ENCODE results near the gene CHD5. TPM values are rescaled to one million over a fixed set of nuclear protein-coding genes. Genes with fewer than 3 reads are reported as not detected.

CHD5 gene
- total RNA-seq, 1 experiment from 2014 or later, result 6.1 TPM

DNA sequence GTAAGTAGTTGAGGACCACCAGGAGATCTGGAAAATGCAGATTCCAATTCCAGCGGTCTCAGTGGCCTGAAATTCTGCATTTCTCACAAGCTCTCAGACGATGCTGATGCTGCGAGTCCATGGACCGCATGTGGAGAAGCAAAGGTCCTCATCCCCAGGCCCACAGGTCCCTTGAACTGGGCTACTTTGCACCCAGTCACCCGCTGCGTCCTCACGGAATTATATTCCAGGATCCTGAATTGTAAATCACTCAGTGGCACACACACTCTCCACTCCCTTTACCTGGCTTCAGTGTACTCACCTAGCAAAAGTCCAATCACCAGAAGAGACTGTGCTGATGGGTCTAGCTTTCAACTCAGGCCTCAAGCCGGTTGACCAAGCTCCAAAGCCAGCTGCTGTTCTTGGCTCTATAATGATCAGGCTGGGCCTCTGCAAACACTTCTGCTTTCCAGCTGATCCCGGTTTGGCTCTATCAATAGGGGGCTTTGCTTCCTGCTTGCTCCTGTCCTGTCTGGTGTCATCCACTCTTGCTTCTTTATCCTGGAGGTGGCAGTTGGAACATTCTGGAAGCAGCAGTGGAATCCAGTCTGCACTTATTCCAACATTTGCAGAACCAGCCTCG lies 20.2 kb upstream of the CHD5 start:
- no peak for ATAC-seq
- H3K4me1 ChIP-seq (ENCODE audit: control insufficient read depth in 1 of 2, insufficient read depth in 2 of 2, low read length in 2 of 2), result peaks cover 24 to 47% of the 10 kb centered on the region in 2 experiments
- no peaks in the 10 kb centered on the region for H3K9me2 ChIP-seq (ENCODE audit: insufficient read depth)
- peak overlapping the region; percentile 82 to 96 for H3K4me3 ChIP-seq (replicated peaks in 1 of 2; ENCODE audit: low read depth in 1 of 2, low read length in 2 of 2)
- TF ChIP-seq SIN3A (IDR thresholded peaks at IDR 0.05; ENCODE audit: low read depth) (no peak), CBX3 (IDR thresholded peaks at IDR 0.05; ENCODE audit: low read depth) (no peak), JUND (IDR thresholded peaks at IDR 0.05) (no peak), EZH2 (IDR thresholded peaks at IDR 0.05) (no peak), SP1 (IDR thresholded peaks at IDR 0.05; ENCODE audit: low read depth) (no peak), EZH2phosphoT487 (IDR thresholded peaks at IDR 0.05; ENCODE audit: borderline replicate concordance) (no peak), ELF1 (IDR thresholded peaks at IDR 0.05; ENCODE audit: borderline replicate concordance, low read depth) (no peak), ZNF274 (IDR thresholded peaks at IDR 0.05; ENCODE audit: low read depth, low read length) (no peak), POLR2AphosphoS5 (IDR thresholded peaks at IDR 0.05; ENCODE audit: low read depth, low read length) (no peak), SRF (IDR thresholded peaks at IDR 0.05; ENCODE audit: low read depth) (no peak), EGR1 (IDR thresholded peaks at IDR 0.05; ENCODE audit: low read depth) (no peak), YY1 (IDR thresholded peaks at IDR 0.05; ENCODE audit: extremely low read depth, insufficient replicate concordance, low read depth, low read length) (no peak), ZFX (IDR thresholded peaks at IDR 0.05) (no peak), TCF7L2 (IDR thresholded peaks at IDR 0.05; ENCODE audit: borderline replicate concordance, extremely low read depth, insufficient read depth, insufficient read length) (no peak), POLR2A (IDR thresholded peaks at IDR 0.05; ENCODE audit: borderline replicate concordance, extremely low read depth, insufficient read depth, insufficient read length) (no peak), RAD21 (IDR thresholded peaks at IDR 0.05; ENCODE audit: low read depth) (no peak)
- TF ChIP-seq, protein P1, sequence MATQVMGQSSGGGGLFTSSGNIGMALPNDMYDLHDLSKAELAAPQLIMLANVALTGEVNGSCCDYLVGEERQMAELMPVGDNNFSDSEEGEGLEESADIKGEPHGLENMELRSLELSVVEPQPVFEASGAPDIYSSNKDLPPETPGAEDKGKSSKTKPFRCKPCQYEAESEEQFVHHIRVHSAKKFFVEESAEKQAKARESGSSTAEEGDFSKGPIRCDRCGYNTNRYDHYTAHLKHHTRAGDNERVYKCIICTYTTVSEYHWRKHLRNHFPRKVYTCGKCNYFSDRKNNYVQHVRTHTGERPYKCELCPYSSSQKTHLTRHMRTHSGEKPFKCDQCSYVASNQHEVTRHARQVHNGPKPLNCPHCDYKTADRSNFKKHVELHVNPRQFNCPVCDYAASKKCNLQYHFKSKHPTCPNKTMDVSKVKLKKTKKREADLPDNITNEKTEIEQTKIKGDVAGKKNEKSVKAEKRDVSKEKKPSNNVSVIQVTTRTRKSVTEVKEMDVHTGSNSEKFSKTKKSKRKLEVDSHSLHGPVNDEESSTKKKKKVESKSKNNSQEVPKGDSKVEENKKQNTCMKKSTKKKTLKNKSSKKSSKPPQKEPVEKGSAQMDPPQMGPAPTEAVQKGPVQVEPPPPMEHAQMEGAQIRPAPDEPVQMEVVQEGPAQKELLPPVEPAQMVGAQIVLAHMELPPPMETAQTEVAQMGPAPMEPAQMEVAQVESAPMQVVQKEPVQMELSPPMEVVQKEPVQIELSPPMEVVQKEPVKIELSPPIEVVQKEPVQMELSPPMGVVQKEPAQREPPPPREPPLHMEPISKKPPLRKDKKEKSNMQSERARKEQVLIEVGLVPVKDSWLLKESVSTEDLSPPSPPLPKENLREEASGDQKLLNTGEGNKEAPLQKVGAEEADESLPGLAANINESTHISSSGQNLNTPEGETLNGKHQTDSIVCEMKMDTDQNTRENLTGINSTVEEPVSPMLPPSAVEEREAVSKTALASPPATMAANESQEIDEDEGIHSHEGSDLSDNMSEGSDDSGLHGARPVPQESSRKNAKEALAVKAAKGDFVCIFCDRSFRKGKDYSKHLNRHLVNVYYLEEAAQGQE (IDR thresholded peaks at IDR 0.05; ENCODE audit: low read depth), result no peak
- TF ChIP-seq, protein P2, sequence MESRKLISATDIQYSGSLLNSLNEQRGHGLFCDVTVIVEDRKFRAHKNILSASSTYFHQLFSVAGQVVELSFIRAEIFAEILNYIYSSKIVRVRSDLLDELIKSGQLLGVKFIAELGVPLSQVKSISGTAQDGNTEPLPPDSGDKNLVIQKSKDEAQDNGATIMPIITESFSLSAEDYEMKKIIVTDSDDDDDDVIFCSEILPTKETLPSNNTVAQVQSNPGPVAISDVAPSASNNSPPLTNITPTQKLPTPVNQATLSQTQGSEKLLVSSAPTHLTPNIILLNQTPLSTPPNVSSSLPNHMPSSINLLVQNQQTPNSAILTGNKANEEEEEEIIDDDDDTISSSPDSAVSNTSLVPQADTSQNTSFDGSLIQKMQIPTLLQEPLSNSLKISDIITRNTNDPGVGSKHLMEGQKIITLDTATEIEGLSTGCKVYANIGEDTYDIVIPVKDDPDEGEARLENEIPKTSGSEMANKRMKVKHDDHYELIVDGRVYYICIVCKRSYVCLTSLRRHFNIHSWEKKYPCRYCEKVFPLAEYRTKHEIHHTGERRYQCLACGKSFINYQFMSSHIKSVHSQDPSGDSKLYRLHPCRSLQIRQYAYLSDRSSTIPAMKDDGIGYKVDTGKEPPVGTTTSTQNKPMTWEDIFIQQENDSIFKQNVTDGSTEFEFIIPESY (IDR thresholded peaks at IDR 0.05; ENCODE audit: extremely low read depth, insufficient replicate concordance, low read length), result no peak
- TF ChIP-seq, protein P3, sequence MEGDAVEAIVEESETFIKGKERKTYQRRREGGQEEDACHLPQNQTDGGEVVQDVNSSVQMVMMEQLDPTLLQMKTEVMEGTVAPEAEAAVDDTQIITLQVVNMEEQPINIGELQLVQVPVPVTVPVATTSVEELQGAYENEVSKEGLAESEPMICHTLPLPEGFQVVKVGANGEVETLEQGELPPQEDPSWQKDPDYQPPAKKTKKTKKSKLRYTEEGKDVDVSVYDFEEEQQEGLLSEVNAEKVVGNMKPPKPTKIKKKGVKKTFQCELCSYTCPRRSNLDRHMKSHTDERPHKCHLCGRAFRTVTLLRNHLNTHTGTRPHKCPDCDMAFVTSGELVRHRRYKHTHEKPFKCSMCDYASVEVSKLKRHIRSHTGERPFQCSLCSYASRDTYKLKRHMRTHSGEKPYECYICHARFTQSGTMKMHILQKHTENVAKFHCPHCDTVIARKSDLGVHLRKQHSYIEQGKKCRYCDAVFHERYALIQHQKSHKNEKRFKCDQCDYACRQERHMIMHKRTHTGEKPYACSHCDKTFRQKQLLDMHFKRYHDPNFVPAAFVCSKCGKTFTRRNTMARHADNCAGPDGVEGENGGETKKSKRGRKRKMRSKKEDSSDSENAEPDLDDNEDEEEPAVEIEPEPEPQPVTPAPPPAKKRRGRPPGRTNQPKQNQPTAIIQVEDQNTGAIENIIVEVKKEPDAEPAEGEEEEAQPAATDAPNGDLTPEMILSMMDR (IDR thresholded peaks at IDR 0.05 in 2 of 3, conservative IDR thresholded peaks at IDR 0.05 in 1 of 3; ENCODE audit: borderline replicate concordance in 1 of 3, insufficient read depth in 1 of 3, low read depth in 2 of 3, low read length in 2 of 3), result no peak
- H2AFZ ChIP-seq (ENCODE audit: low read depth, low read length, poor library complexity, severe bottlenecking), result peak overlapping the region; percentile 66
- ChIA-PET CTCF (interaction anchor here (0.8 kb wide), 1 partner anchor 15 kb away, joined by 5 read pairs; no protein-coding TSS in a partner anchor), POLR2A (interaction anchor here (1.3 kb wide), 1 partner anchor 20 kb away, joined by 3 read pairs; no protein-coding TSS in a partner anchor), RAD21 (ENCODE audit: low non-redundant PET in 1 of 2, low total read pairs in 2 of 2, uncharacterized antibody in 2 of 2, unreplicated experiment in 2 of 2) (no interaction called here)
- peaks cover 10 to 31% of the 10 kb centered on the region in 2 experiments for H3K36me3 ChIP-seq (ENCODE audit: control insufficient read depth in 1 of 2, insufficient read depth in 2 of 2, low read length in 2 of 2)
- DNase-seq (ENCODE audit: low read depth, low spot score), result no peak
- H4K20me1 ChIP-seq (ENCODE audit: insufficient read depth), result no peaks in the 10 kb centered on the region; the same call in 1 of the 2 replicates
- peak overlapping the region; percentile 93 for H3K4me2 ChIP-seq (ENCODE audit: low read length)
- H3K9ac ChIP-seq (ENCODE audit: low read length), result peak overlapping the region; percentile 98
- no TSS peak for BruUV-seq (replicated peaks)
- H3K27ac ChIP-seq (ENCODE audit: low read depth, low read length), result peak overlapping the region; percentile 94
- no peaks in the 10 kb centered on the region for H3K27me3 ChIP-seq (ENCODE audit: insufficient read depth, low read length)
- intact Hi-C loops (cut with micrococcal nuclease), result no loop called here
- no peaks in the 10 kb centered on the region for H3K9me3 ChIP-seq (ENCODE audit: control insufficient read depth in 1 of 2, insufficient read depth in 1 of 2, low read depth in 1 of 2, low read length in 2 of 2)
- H3K79me2 ChIP-seq (ENCODE audit: insufficient read depth, low read length), result peaks cover 42% of the 10 kb centered on the region
